ENCODE data around the gene ZNF157.

DNA sequence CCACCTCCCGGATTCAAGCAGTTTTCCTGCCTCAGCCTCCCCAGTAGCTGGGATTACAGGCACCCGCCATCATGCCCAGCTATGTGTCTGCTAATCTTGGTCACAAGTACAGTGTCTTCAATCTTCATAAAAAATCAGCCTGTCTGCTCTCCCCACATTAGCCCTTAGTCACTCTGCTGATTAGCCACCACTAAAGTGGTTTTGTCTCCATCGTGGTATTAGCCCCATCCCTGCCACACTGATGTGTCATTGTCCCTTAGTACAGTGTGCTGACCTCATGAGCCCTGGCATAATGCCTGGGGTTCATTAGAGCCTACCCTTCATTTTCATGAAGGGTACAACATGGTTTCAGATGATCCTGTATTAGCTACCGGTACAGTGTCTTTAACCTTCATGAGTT lies 49.9 kb downstream of the ZNF157 start:
- TF ChIP-seq, protein P1, sequence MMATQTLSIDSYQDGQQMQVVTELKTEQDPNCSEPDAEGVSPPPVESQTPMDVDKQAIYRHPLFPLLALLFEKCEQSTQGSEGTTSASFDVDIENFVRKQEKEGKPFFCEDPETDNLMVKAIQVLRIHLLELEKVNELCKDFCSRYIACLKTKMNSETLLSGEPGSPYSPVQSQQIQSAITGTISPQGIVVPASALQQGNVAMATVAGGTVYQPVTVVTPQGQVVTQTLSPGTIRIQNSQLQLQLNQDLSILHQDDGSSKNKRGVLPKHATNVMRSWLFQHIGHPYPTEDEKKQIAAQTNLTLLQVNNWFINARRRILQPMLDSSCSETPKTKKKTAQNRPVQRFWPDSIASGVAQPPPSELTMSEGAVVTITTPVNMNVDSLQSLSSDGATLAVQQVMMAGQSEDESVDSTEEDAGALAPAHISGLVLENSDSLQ (IDR thresholded peaks at IDR 0.05): no peak
- TF ChIP-seq FOXM1 (IDR thresholded peaks at IDR 0.05; ENCODE audit: borderline replicate concordance): no peak
- TF ChIP-seq LEF1 (IDR thresholded peaks at IDR 0.05; ENCODE audit: borderline replicate concordance): no peak
- TF ChIP-seq HDGF (IDR thresholded peaks at IDR 0.05; ENCODE audit: borderline replicate concordance): no peak
- no peak for TF ChIP-seq BHLHE40 (IDR thresholded peaks at IDR 0.05; ENCODE audit: borderline replicate concordance)
- no peak for TF ChIP-seq ELF4 (IDR thresholded peaks at IDR 0.05)
- TF ChIP-seq FOXK2 (IDR thresholded peaks at IDR 0.05): no peak
- TF ChIP-seq SP1 (IDR thresholded peaks at IDR 0.05): no peak
- TF ChIP-seq SUZ12 (IDR thresholded peaks at IDR 0.05): no peak
